ENCODE measurements around the gene ZNF317.

The ZNF317 gene

GRCh38 chr19:9128171-9128570 lies 12.0 kb upstream of the ZNF317 start:
- no peak for TF ChIP-seq CTCF (IDR thresholded peaks at IDR 0.05; ENCODE audit: extremely low read depth, insufficient read depth, missing control alignments)
- no peak for DNase-seq (ENCODE audit: low spot score)
- in situ Hi-C loops (cut with MboI; ENCODE audit: low pct_unique_long_range_greater_than_20kb, low sequenced_read_pairs, unreplicated experiment), result loop anchor here (25.0 kb wide), 2 partner anchors 484 to 659 kb away; partner anchors contain the start of gene ZNF561

GRCh38 chr19:9130965-9131364 lies 9.2 kb upstream of the ZNF317 start:
- in situ Hi-C loops (cut with MboI; ENCODE audit: low pct_unique_long_range_greater_than_20kb, low sequenced_read_pairs, unreplicated experiment), result loop anchor here (25.0 kb wide), 2 partner anchors 481 to 656 kb away; partner anchors contain the start of gene ZNF561
- DNase-seq (ENCODE audit: low spot score), result no peak
- TF ChIP-seq CTCF (IDR thresholded peaks at IDR 0.05; ENCODE audit: extremely low read depth, insufficient read depth, missing control alignments), result no peak

- no peak for TF ChIP-seq CTCF (IDR thresholded peaks at IDR 0.05; ENCODE audit: extremely low read depth, insufficient read depth, missing control alignments)
- in situ Hi-C loops (cut with MboI; ENCODE audit: low pct_unique_long_range_greater_than_20kb, low sequenced_read_pairs, unreplicated experiment), result loop anchor here (25.0 kb wide), 2 partner anchors 480 to 655 kb away; partner anchors contain the start of gene ZNF561
- no peak for DNase-seq (ENCODE audit: low spot score)
Observed at GRCh38 chr19:9132422-9132821, 7.8 kb upstream of the ZNF317 start.

GRCh38 chr19:9139609-9140158 lies 513 bp upstream of the ZNF317 start:
- no peak for TF ChIP-seq CTCF (IDR thresholded peaks at IDR 0.05; ENCODE audit: extremely low read depth, insufficient read depth, missing control alignments)
- in situ Hi-C loops (cut with MboI; ENCODE audit: low pct_unique_long_range_greater_than_20kb, low sequenced_read_pairs, unreplicated experiment), result loop anchor here (25.0 kb wide), 2 partner anchors 473 to 648 kb away; partner anchors contain the start of gene ZNF561
- DNase-seq (ENCODE audit: low spot score), result no peak

GRCh38 chr19:9144920-9145319 lies 4.7 kb downstream of the ZNF317 start:
- no peak for DNase-seq (ENCODE audit: low spot score)
- TF ChIP-seq CTCF (IDR thresholded peaks at IDR 0.05; ENCODE audit: extremely low read depth, insufficient read depth, missing control alignments), result no peak
- in situ Hi-C loops (cut with MboI; ENCODE audit: low pct_unique_long_range_greater_than_20kb, low sequenced_read_pairs, unreplicated experiment), result loop anchor here (25.0 kb wide), 2 partner anchors 467 to 642 kb away; partner anchors contain the start of gene ZNF561

GRCh38 chr19:9146882-9147281 lies 6.7 kb downstream of the ZNF317 start:
- in situ Hi-C loops (cut with MboI; ENCODE audit: low pct_unique_long_range_greater_than_20kb, low sequenced_read_pairs, unreplicated experiment), result loop anchor here (25.0 kb wide), 2 partner anchors 465 to 640 kb away; partner anchors contain the start of gene ZNF561
- no peak for DNase-seq (ENCODE audit: low spot score)
- TF ChIP-seq CTCF (IDR thresholded peaks at IDR 0.05; ENCODE audit: extremely low read depth, insufficient read depth, missing control alignments), result no peak
